Measurements from ENCODE around the gene GRK5. TPM values are rescaled to one million over a fixed set of nuclear protein-coding genes. Genes with fewer than 3 reads are reported as not detected.

Gene GRK5
- total and polyA plus RNA-seq, 12 donors: 9.3 to 96.4 (median 21.5) TPM

DNA sequence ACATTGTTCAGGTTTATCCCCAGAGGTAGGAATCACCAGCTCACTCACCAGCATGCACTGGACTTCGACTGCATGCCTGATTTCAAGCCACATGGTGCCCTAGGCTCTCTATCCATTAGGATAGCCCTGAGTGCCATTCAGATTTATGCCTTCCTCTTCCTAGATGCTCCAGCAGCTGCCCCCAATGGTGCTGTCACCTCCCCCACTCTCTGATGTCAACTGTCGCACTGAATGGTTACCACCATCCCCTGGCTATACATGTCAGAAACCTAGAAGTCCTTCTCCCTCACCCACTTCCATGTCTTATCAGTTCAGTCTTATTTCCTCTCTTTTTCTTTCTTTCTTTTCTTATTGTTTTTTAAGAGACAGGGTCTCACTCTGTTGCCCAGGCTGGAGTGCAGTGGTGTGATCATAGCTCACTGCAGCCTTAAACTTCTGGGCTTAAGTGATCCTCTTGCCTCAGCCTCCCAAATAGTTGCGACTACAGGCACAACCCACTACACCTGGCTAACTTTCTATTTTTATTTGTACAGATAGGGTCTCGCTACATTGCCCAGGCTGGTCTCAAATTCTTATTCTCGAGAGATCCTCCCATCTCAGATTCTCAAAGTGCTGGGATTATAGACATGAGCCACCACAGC is 44.8 kb upstream of the GRK5 start:
- Histone ChIP-seq H3K36me3 (replicated peaks in 1 of 2) (peaks cover 0 to 16% of the 10 kb centered on the region in 2 donors), H3K4me3 (no peak overlapping the region), H3K27me3 (no peaks in the 10 kb centered on the region), H3K9me3 (replicated peaks in 1 of 3) (no peaks in the 10 kb centered on the region), H3K27ac (peak overlapping the region in 2 of 5 donors; percentile 53 to 58), H3K4me1 (replicated peaks in 1 of 2) (peaks cover 25% of the 10 kb centered on the region in 2 donors)
- TF ChIP-seq POLR2A (IDR thresholded peaks at IDR 0.05): no peak
- TF ChIP-seq, protein P1, sequence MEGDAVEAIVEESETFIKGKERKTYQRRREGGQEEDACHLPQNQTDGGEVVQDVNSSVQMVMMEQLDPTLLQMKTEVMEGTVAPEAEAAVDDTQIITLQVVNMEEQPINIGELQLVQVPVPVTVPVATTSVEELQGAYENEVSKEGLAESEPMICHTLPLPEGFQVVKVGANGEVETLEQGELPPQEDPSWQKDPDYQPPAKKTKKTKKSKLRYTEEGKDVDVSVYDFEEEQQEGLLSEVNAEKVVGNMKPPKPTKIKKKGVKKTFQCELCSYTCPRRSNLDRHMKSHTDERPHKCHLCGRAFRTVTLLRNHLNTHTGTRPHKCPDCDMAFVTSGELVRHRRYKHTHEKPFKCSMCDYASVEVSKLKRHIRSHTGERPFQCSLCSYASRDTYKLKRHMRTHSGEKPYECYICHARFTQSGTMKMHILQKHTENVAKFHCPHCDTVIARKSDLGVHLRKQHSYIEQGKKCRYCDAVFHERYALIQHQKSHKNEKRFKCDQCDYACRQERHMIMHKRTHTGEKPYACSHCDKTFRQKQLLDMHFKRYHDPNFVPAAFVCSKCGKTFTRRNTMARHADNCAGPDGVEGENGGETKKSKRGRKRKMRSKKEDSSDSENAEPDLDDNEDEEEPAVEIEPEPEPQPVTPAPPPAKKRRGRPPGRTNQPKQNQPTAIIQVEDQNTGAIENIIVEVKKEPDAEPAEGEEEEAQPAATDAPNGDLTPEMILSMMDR (IDR thresholded peaks at IDR 0.05): no peak
- no peak for DNase-seq
- intact Hi-C loops (cut with DNase I): no loop called here
- 93 to 98% (median 96%) methylated on average over 5 of the region's 5 CpGs for WGBS, 4 donors

DNA sequence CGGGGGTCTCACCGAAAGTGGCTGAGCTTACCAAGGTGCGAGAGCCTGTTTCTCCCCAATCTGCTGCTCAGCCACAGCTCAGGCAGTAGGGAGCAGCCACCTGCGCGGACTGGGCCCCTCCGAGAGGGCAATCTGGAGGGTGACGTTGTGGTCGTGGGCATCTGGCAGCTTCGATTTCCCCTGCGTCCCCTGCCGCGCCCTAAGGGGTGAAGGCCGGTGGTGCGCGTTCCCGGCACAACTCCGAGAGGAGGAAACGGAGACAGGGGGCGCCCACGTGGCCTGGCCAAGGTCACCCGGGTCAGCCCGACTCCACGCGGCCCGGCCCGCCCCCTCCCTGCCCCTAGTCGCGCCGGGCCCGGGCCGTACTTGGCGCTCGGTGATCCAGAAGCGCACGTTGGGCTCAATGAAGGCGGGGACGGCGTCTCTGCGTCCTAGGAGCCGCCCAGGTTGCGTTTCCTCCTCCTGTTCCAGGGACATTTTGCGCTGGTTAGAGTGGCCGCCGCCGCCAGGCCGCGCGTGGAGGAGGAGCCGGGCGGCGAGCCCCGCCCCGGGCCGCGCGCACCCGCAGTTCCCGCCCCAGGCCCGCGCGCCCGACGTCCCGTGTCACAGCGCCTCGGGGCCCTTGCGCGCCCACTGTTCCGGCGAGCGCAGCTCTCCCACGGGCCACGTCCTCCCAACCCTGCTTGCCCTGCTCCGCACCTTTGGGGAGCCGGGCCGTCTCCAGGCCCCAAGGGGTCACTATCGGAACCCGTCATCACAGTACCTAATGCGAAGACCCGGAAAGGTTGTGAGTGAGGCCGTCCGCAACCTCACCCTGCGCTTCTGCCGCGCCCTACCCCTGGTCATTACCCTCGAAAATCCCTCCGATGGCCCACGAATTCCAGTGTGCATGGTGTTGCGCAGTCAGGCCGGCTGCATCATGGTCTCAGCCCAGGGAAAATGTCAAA is 41.9 kb upstream of the GRK5 start, which contains the start of gene SFXN4:
TSS of gene SFXN4 (minus strand) at position 544 of the 947 bp plus-strand sequence. CDS start at position 477, 67 bp downstream.
- intact Hi-C loops (cut with DNase I): no loop called here
- Histone ChIP-seq H3K4me1 (replicated peaks in 1 of 2) (peaks cover 17 to 25% of the 10 kb centered on the region in 2 donors), H3K27me3 (no peaks in the 10 kb centered on the region), H3K27ac (peak within 1 kb of the TSS; percentile 60 to 92 (median 84)), H3K4me3 (peak within 1 kb of the TSS; percentile 66 to 91 (median 86)), H3K36me3 (replicated peaks in 1 of 2) (peaks cover 0 to 34% of the 10 kb centered on the region in 2 donors), H3K9me3 (replicated peaks in 1 of 3) (no peaks in the 10 kb centered on the region)
- peak; percentile 50 to 75 for TF ChIP-seq POLR2A (IDR thresholded peaks at IDR 0.05)
- TF ChIP-seq, protein P1 (IDR thresholded peaks at IDR 0.05): peak in 2 of 6 experiments; percentile 1 to 24
- peak; percentile 75 to 84 (median 79) for DNase-seq
- 1 to 7% (median 1%) methylated on average over 13 to 90 of the region's 90 CpGs for WGBS, 4 donors

GRCh38 chr10:119166118-119166500 is 41.3 kb upstream of the GRK5 start:
- H3K27ac ChIP-seq: peak overlapping the region; percentile 60 to 92 (median 84)
- no peak for TF ChIP-seq POLR2A (IDR thresholded peaks at IDR 0.05)
- TF ChIP-seq, protein P1 (IDR thresholded peaks at IDR 0.05): no peak
- DNase-seq: no peak
- intact Hi-C loops (cut with DNase I): no loop called here
- no peaks in the 10 kb centered on the region for H3K27me3 ChIP-seq
- peak overlapping the region in 2 of 4 donors; percentile 87 to 91 for H3K4me3 ChIP-seq
- H3K36me3 ChIP-seq (replicated peaks in 1 of 2): peaks cover 0 to 33% of the 10 kb centered on the region in 2 donors
- WGBS, 4 donors: 65 to 71% (median 68%) methylated on average over 7 of the region's 7 CpGs
- peaks cover 17 to 25% of the 10 kb centered on the region in 2 donors for H3K4me1 ChIP-seq (replicated peaks in 1 of 2)
- no peaks in the 10 kb centered on the region for H3K9me3 ChIP-seq (replicated peaks in 1 of 3)

- no peak for TF ChIP-seq POLR2A (IDR thresholded peaks at IDR 0.05)
- TF ChIP-seq, protein P1 (IDR thresholded peaks at IDR 0.05): no peak
- no peak overlapping the region for H3K4me3 ChIP-seq
- H3K4me1 ChIP-seq (replicated peaks in 1 of 2): peaks cover 14 to 25% of the 10 kb centered on the region in 2 donors
- H3K36me3 ChIP-seq (replicated peaks in 1 of 2): peaks cover 0 to 37% of the 10 kb centered on the region in 2 donors
- intact Hi-C loops (cut with DNase I): no loop called here
- H3K27me3 ChIP-seq: no peaks in the 10 kb centered on the region
- WGBS, 4 donors: 64 to 75% (median 69%) methylated on average over 8 of the region's 8 CpGs
- DNase-seq: no peak
- H3K27ac ChIP-seq: peak overlapping the region in 3 of 5 donors; percentile 84 to 92 (median 91)
- H3K9me3 ChIP-seq (replicated peaks in 1 of 3): no peaks in the 10 kb centered on the region
Observed at GRCh38 chr10:119166564-119166963, 40.8 kb upstream of the GRK5 start.
